ENCODE measurements around the gene RAB40AL. TPM values are rescaled to one million over a fixed set of nuclear protein-coding genes. Genes with fewer than 3 reads are reported as not detected.

RAB40AL gene
- total RNA-seq (2014; rRNA removed; shearing (Covaris generic)), result 0.13 and 0.94 TPM in 2 replicates

GRCh38 chrX:102936972-102937371 lies at the start of gene RAB40AL:
Gene RAB40AL, plus strand, starts transcription at chrX:102937272. Its CDS starts 47 bp downstream, at chrX:102937319.

Other genes starting within 250 kb of the RAB40AL start
- gene GPRASP2, start 224.8 kb upstream of the RAB40AL start, total RNA-seq (2014; rRNA removed; shearing (Covaris generic)), result 2.8 and 3.5 TPM in 2 replicates
- gene GPRASP3, start 216.5 kb upstream of the RAB40AL start, total RNA-seq (2014; rRNA removed; shearing (Covaris generic)), result 0.19 and 0.23 TPM in 2 replicates
- 0.53 and 5.4 TPM in 2 replicates for gene BEX1, start 126.9 kb downstream of the RAB40AL start, total RNA-seq (2014; rRNA removed; shearing (Covaris generic))
- gene NXF3, start 155.9 kb downstream of the RAB40AL start, total RNA-seq (2014; rRNA removed; shearing (Covaris generic)), result not detected in 2 replicates